B cell (primary cell): ENCODE measurements around the gene TTC23L. TPM values are rescaled to one million over a fixed set of nuclear protein-coding genes. Genes with fewer than 3 reads are reported as not detected.

Experiments
- ATAC-seq: fragments of 200-7000 bp; cut with Tn5 transposase; one replicate; pipeline ENCODE4 v1.10.0; 2021; ENCODE audit warnings: low read depth, mild to moderate bottlenecking, moderate number of reproducible peaks, moderate library complexity
- CTCF ChIA-PET: fragments of 350-600 bp; sonication (Branson Sonifier 250); formaldehyde crosslinking; loops from one replicate; lab custom pipeline; 2021; ENCODE audit warnings: antibody characterized with exemption, inconsistent platforms; lab: Charles Lee
- POLR2A ChIA-PET: fragments of 350-600 bp; sonication (Branson Sonifier 250); formaldehyde crosslinking; loops from one replicate; lab custom pipeline; 2021; ENCODE audit warnings: antibody characterized with exemption; lab: Charles Lee
- DNase-seq: peaks from one replicate; pipeline ENCODE4 v3.0.0; 2013
- H2AFZ ChIP-seq: 2 replicates; pipeline ENCODE4 v1.6.1; 2012; ENCODE audit warnings: mild to moderate bottlenecking, low read depth, low read length; ENCODE audit not compliant: insufficient read depth, poor library complexity, severe bottlenecking
- H3K27ac ChIP-seq, 2 donors: 1 replicate in 1 of 2; 2 replicates in 1 of 2; pipeline ENCODE4 v1.5.1; 2012 to 2013; ENCODE audit warnings: low read length in 2 of 2, mild to moderate bottlenecking in 2 of 2, moderate library complexity in 1 of 2
- H3K27me3 ChIP-seq, 4 experiments: fragments of 200-600 bp in 1 of 4; sonication (generic) in 1 of 4; replicated peaks in 1 of 4; 1 replicate in 2 of 4; 2 replicates in 2 of 4; pipeline versions ENCODE4 v1.6.1 to v1.7.0; 2013 to 2016; ENCODE audit warnings: low read length in 3 of 4, mild to moderate bottlenecking in 2 of 4, mixed read lengths in 1 of 4, moderate library complexity in 1 of 4; ENCODE audit not compliant: insufficient read depth in 4 of 4, control insufficient read depth in 3 of 4; ENCODE audit errors: control extremely low read depth in 1 of 4
- H3K36me3 ChIP-seq, 2 experiments: replicated peaks in 1 of 2; 1 replicate in 1 of 2; 2 replicates in 1 of 2; pipeline versions ENCODE4 v1.6.1 to v1.7.1; 2013; ENCODE audit warnings: low read length in 1 of 2; ENCODE audit not compliant: insufficient read depth in 2 of 2, control insufficient read depth in 1 of 2; ENCODE audit errors: control extremely low read depth in 1 of 2, extremely low read depth in 1 of 2
- H3K4me1 ChIP-seq, 2 donors: fragments of 200-600 bp in 1 of 2; sonication (generic) in 1 of 2; 1 replicate in 1 of 2; 2 replicates in 1 of 2; pipeline versions ENCODE4 v1.5.1 to v1.6.1; 2013 to 2017; ENCODE audit warnings: low read length in 2 of 2; ENCODE audit not compliant: control insufficient read depth in 2 of 2, insufficient read depth in 2 of 2
- H3K4me2 ChIP-seq: replicated peaks from 2 replicates; pipeline ENCODE3; 2012; ENCODE audit warnings: mild to moderate bottlenecking, low read depth, low read length; ENCODE audit not compliant: poor library complexity, severe bottlenecking
- H3K4me3 ChIP-seq, 5 experiments: fragments of 200-600 bp in 1 of 5; sonication (generic) in 1 of 5; 1 replicate in 3 of 5; 2 replicates in 2 of 5; pipeline versions ENCODE4 v1.5.1 to v1.7.0; 2011 to 2016; ENCODE audit warnings: low read length in 4 of 5, mild to moderate bottlenecking in 4 of 5, low read depth in 2 of 5, control low read depth in 1 of 5, moderate library complexity in 1 of 5; ENCODE audit not compliant: insufficient read depth in 1 of 5; ENCODE audit errors: control extremely low read depth in 1 of 5, extremely low read depth in 1 of 5
- H3K79me2 ChIP-seq: fragments of 200-600 bp; sonication (generic); one replicate; pipeline ENCODE4 v1.6.0; 2016; ENCODE audit warnings: low read length; ENCODE audit not compliant: control insufficient read depth, insufficient read depth
- H3K9ac ChIP-seq: fragments of 200-600 bp; sonication (generic); 2 replicates; pipeline ENCODE4 v1.6.1; 2017; ENCODE audit warnings: mild to moderate bottlenecking, low read length, moderate library complexity
- H3K9me3 ChIP-seq, 3 donors: one replicate each; pipeline versions ENCODE4 v1.6.1 to v1.7.1; 2013; ENCODE audit warnings: low read length in 2 of 3; ENCODE audit not compliant: control insufficient read depth in 2 of 3, insufficient read depth in 1 of 3; ENCODE audit errors: control extremely low read depth in 1 of 3
- H4K20me1 ChIP-seq: 2 replicates; pipeline ENCODE4 v1.6.0; 2012; ENCODE audit warnings: mild to moderate bottlenecking, low read length; ENCODE audit not compliant: insufficient read depth, control insufficient read depth, poor library complexity, severe bottlenecking
- H3K27ac Mint-ChIP-seq: one replicate; pipeline ENCODE4 v1.8.0; 2021; ENCODE audit warnings: mixed read lengths
- H3K27me3 Mint-ChIP-seq: one replicate; pipeline ENCODE4 v1.8.0; 2021; ENCODE audit warnings: mixed read lengths
- H3K4me1 Mint-ChIP-seq: one replicate; pipeline ENCODE4 v1.8.0; 2021; ENCODE audit warnings: mixed read lengths
- H3K4me3 Mint-ChIP-seq: one replicate; pipeline ENCODE4 v1.8.0; 2021; ENCODE audit warnings: mixed read lengths
- H3K9me3 Mint-ChIP-seq: one replicate; pipeline ENCODE4 v1.8.0; 2022; ENCODE audit warnings: mixed read lengths; ENCODE audit not compliant: insufficient read depth
- CTCF ChIP-seq: fragments of 200-600 bp; IDR thresholded peaks from one replicate; pipeline ENCODE4 v1.8.0; 2022; ENCODE audit warnings: antibody characterized with exemption, mild to moderate bottlenecking
- EZH2 ChIP-seq: IDR thresholded peaks from 2 replicates; pipeline ENCODE4 v1.6.1; 2012; ENCODE audit warnings: borderline replicate concordance, low read depth, mild to moderate bottlenecking, moderate library complexity, low read length; ENCODE audit not compliant: insufficient read depth, poor library complexity, severe bottlenecking
- WGBS: methylation state at CpG from one replicate; pipeline ENCODE4 v1.1.5; 2013; ENCODE audit warnings: missing lambda C conversion rate; ENCODE audit not compliant: insufficient coverage; 5-methylcytosine and 5-hydroxymethylcytosine counted together
- intact Hi-C: fragments of 100-400 bp; cut with micrococcal nuclease; formaldehyde crosslinking; loops from one replicate; pipeline ENCODE4 v1.10.0; 2022
- polyA plus RNA-seq: library from polyadenylated mRNA; depleted of rRNA; stranded (reverse); fragments of >200 nt; gene quantifications from 2 replicates; pipeline ENCODE4 v1.2.3, GENCODE V29; 2012
- total RNA-seq, 2 donors: library from RNA; stranded (reverse); fragments of 120-200 nt in 1 of 2; gene quantifications; 1 replicate in 1 of 2; 2 replicates in 1 of 2; pipeline versions ENCODE4 v1.2.3 to v1.2.4, GENCODE V29; 2013 to 2022

The TTC23L gene
- total and polyA plus RNA-seq, 2 donors (not counting 1 experiment from before 2014, with no cell fraction given), result 0.03 to 0.15 TPM

GRCh38 chr5:34928267-34928666, 89.3 kb downstream of the TTC23L start:
- no peak overlapping the region for H3K9ac ChIP-seq
- H3K27ac ChIP-seq, result no peak overlapping the region
- H3K36me3 ChIP-seq, result peaks cover 10 to 25% of the 10 kb centered on the region in 2 experiments
- H3K4me1 ChIP-seq, result peaks cover 15 to 20% of the 10 kb centered on the region in 2 donors
- H3K4me2 ChIP-seq, result peak overlapping the region; percentile 85
- Mint-ChIP-seq H3K9me3 (no peaks in the 10 kb centered on the region), H3K27me3 (no peaks in the 10 kb centered on the region), H3K4me3 (no peak overlapping the region), H3K4me1 (peaks cover 24% of the 10 kb centered on the region), H3K27ac (no peak overlapping the region)
- no peak overlapping the region for H3K4me3 ChIP-seq
- H3K27me3 ChIP-seq, result no peaks in the 10 kb centered on the region
- ATAC-seq, result no peak
- POLR2A ChIA-PET, result interaction anchor here (2.5 kb wide), 1 partner anchor 12 kb away, joined by 54 read pairs; the partner anchor contains the start of genes BRIX1 and RAD1
- H3K9me3 ChIP-seq, result no peaks in the 10 kb centered on the region
- WGBS, result no CpG with 5 or more reads among the region's 5 CpGs
- intact Hi-C loops, result loop anchor here (2.0 kb wide), 1 partner anchor 1487 kb away; the partner anchor contains the start of gene TARS1
- H3K79me2 ChIP-seq, result peaks cover 34% of the 10 kb centered on the region
- TF ChIP-seq CTCF (no peak), EZH2 (no peak)
- DNase-seq, result peak; percentile 23
- CTCF ChIA-PET, result interaction anchor here (0.9 to 2.2 kb wide), 3 partner anchors 10 to 90 kb away, joined by 3 to 24 read pairs (median 4); partner anchors contain the start of genes BRIX1, RAD1 and TTC23L
- H4K20me1 ChIP-seq, result no peaks in the 10 kb centered on the region
- H2AFZ ChIP-seq, result no peak overlapping the region

GRCh38 chr5:34929134-34929719, 90.3 kb downstream of the TTC23L start, which contains the start of gene DNAJC21:
Gene DNAJC21, plus strand, starts transcription at chr5:34929559. Its CDS starts 261 bp downstream, at chr5:34929820.
- H3K4me3 ChIP-seq, result peak within 1 kb of the TSS; percentile 60 to 88 (median 73)
- no peaks in the 10 kb centered on the region for H3K9me3 Mint-ChIP-seq
- peaks cover 10 to 16% of the 10 kb centered on the region in 2 experiments for H3K36me3 ChIP-seq
- under 1% methylated on average over 62 of the region's 63 CpGs for WGBS
- peak within 1 kb of the TSS; percentile 90 for H3K9ac ChIP-seq
- TF ChIP-seq CTCF (no peak), EZH2 (no peak)
- intact Hi-C loops, result loop anchor here (1.0 to 2.0 kb wide), 5 partner anchors 14 to 1488 kb away; partner anchors contain the start of genes BRIX1, RAD1, TARS1 and TTC23L
- peaks cover 43% of the 10 kb centered on the region for H3K79me2 ChIP-seq
- H3K4me1 Mint-ChIP-seq, result peaks cover 26% of the 10 kb centered on the region
- H3K27ac Mint-ChIP-seq, result peak within 1 kb of the TSS; percentile 94
- peak within 1 kb of the TSS; percentile 67 to 94 for H3K27ac ChIP-seq
- H2AFZ ChIP-seq, result peak within 1 kb of the TSS; percentile 87
- H3K4me3 Mint-ChIP-seq, result peak within 1 kb of the TSS; percentile 96
- no peaks in the 10 kb centered on the region for H4K20me1 ChIP-seq
- peak; percentile 89 for ATAC-seq
- no peaks in the 10 kb centered on the region for H3K27me3 ChIP-seq
- ChIA-PET POLR2A (interaction anchor here (0.6 to 2.5 kb wide), 4 partner anchors 13 to 1222 kb away, joined by 3 to 54 read pairs (median 4); partner anchors contain the start of genes AMACR, BRIX1 and RAD1), CTCF (interaction anchor here (0.7 to 2.2 kb wide), 8 partner anchors 11 to 941 kb away, joined by 3 to 24 read pairs (median 4); partner anchors contain the start of genes BRIX1, RAD1 and TTC23L)
- no peaks in the 10 kb centered on the region for H3K27me3 Mint-ChIP-seq
- peaks cover 15 to 20% of the 10 kb centered on the region in 2 donors for H3K4me1 ChIP-seq
- H3K9me3 ChIP-seq, result no peaks in the 10 kb centered on the region
- DNase-seq, result peak; percentile 99
- peak within 1 kb of the TSS; percentile 85 for H3K4me2 ChIP-seq
